T-cell (primary cell): ENCODE data around the gene PRDM16. TPM values are rescaled to one million over a fixed set of nuclear protein-coding genes. Genes with fewer than 3 reads are reported as not detected.

Experiments
- ATAC-seq, 4 experiments: fragments of 200-7000 bp in 3 of 4; fragments of 150-1000 bp in 1 of 4; cut with Tn5 transposase; replicated peaks in 1 of 4; 1 replicate in 3 of 4; 2 replicates in 1 of 4; pipeline ENCODE4 v1.10.0; 2021; ENCODE audit warnings: moderate library complexity in 3 of 4, mild to moderate bottlenecking in 2 of 4, moderate number of reproducible peaks in 1 of 4
- CTCF ChIA-PET, 2 donors: fragments of 300-600 bp; sonication (Branson Sonifier 250); formaldehyde crosslinking; loops; one replicate each; lab custom pipeline; 2022; ENCODE audit warnings: antibody characterized with exemption in 2 of 2; lab: Charles Lee
- POLR2A ChIA-PET, 2 donors: fragments of 300-600 bp; sonication (Branson Sonifier 250); formaldehyde crosslinking; loops; one replicate each; lab custom pipeline; 2022; ENCODE audit warnings: antibody characterized with exemption in 2 of 2; lab: Charles Lee
- DNase-seq, 35 experiments: peaks; one replicate each; pipeline versions ENCODE4 v3.0.0 to v3.0.0-alpha.2; 2013 to 2023
- H3K27ac ChIP-seq: one replicate; pipeline ENCODE4 v1.5.1; 2013; ENCODE audit warnings: low read length
- H3K27me3 ChIP-seq, 2 experiments: replicated peaks in 1 of 2; 1 replicate in 1 of 2; 2 replicates in 1 of 2; pipeline versions ENCODE4 v1.6.1 to v1.7.0; 2013; ENCODE audit warnings: low read length in 1 of 2, mixed read lengths in 1 of 2; ENCODE audit not compliant: control insufficient read depth in 2 of 2, insufficient read depth in 2 of 2; ENCODE audit errors: extremely low read depth in 1 of 2
- H3K36me3 ChIP-seq, 2 donors: 1 replicate in 1 of 2; 2 replicates in 1 of 2; pipeline versions ENCODE4 v1.6.1 to v1.7.0; 2013; ENCODE audit warnings: low read length in 1 of 2; ENCODE audit not compliant: control insufficient read depth in 2 of 2, insufficient read depth in 1 of 2; ENCODE audit errors: extremely low read depth in 1 of 2
- H3K4me1 ChIP-seq, 2 experiments: 1 replicate in 1 of 2; 2 replicates in 1 of 2; pipeline versions ENCODE4 v1.6.1 to v1.7.0; 2013; ENCODE audit warnings: low read length in 2 of 2, mixed read lengths in 1 of 2; ENCODE audit not compliant: insufficient read depth in 2 of 2, control insufficient read depth in 1 of 2; ENCODE audit errors: extremely low read depth in 1 of 2
- H3K4me3 ChIP-seq, 2 donors: 1 replicate in 1 of 2; 2 replicates in 1 of 2; pipeline versions ENCODE4 v1.5.1 to v1.7.0; 2013; ENCODE audit warnings: mild to moderate bottlenecking in 2 of 2, low read length in 1 of 2, moderate library complexity in 1 of 2; ENCODE audit not compliant: control insufficient read depth in 1 of 2; ENCODE audit errors: extremely low read depth in 1 of 2
- H3K9me3 ChIP-seq: 2 replicates; pipeline ENCODE4 v1.7.0; 2013
- H3K27ac Mint-ChIP-seq, 2 donors: one replicate each; pipeline ENCODE4 v1.8.0; 2020 to 2021; ENCODE audit warnings: mild to moderate bottlenecking in 2 of 2, mixed read lengths in 2 of 2
- H3K27me3 Mint-ChIP-seq, 2 donors: one replicate each; pipeline ENCODE4 v1.8.0; 2021 to 2022; ENCODE audit warnings: mixed read lengths in 2 of 2
- H3K36me3 Mint-ChIP-seq: one replicate; pipeline ENCODE4 v1.8.0; 2021; ENCODE audit warnings: mixed read lengths
- H3K4me1 Mint-ChIP-seq, 3 donors: one replicate each; pipeline ENCODE4 v1.8.0; 2020 to 2022; ENCODE audit warnings: mixed read lengths in 3 of 3, mild to moderate bottlenecking in 1 of 3
- H3K4me3 Mint-ChIP-seq, 3 donors: one replicate each; pipeline ENCODE4 v1.8.0; 2020 to 2022; ENCODE audit warnings: mild to moderate bottlenecking in 3 of 3, mixed read lengths in 3 of 3, moderate library complexity in 3 of 3
- H3K9me3 Mint-ChIP-seq, 3 donors: one replicate each; pipeline ENCODE4 v1.8.0; 2020 to 2022; ENCODE audit warnings: mixed read lengths in 3 of 3
- WGBS: methylation state at CpG from one replicate; pipeline ENCODE4 v1.1.5; 2013; ENCODE audit warnings: missing lambda C conversion rate; ENCODE audit not compliant: insufficient coverage; 5-methylcytosine and 5-hydroxymethylcytosine counted together
- total RNA-seq, 35 experiments: library from RNA in 6 of 35; stranded (reverse) in 6 of 35; fragments of 120-200 nt in 1 of 35; gene quantifications; one replicate each; pipeline versions ENCODE4 v1.2.1 to v1.2.4 and lab custom pipeline; 2013 to 2026

PRDM16 gene
- total RNA-seq, 5 donors from 2014 or later (not counting 1 experiment from before 2014, with no cell fraction given): 0.15 to 0.70 (median 0.24) TPM; not detected in 1

DNA sequence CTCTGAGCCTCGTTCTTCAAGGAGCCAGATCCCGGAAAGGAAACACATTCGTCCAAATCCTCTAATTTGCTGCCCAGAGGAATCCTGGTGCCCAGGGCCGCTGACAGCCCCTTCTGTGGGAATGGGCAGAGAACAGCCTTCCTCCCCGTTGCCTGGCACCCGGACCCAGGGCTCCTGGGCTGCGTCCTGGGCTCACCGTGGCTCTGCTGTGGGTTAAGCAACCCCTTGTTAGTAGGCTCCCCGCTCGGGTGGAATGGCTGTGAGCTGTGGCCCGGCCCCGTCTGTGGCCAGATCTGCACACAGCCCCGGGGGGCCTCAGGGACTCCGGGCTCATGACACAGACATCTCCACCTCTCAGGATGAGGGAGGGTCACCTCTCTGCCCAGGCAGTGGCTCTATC lies 262.6 kb downstream of the PRDM16 start:
- Mint-ChIP-seq H3K27ac (no peak overlapping the region), H3K4me3 (no peak overlapping the region), H3K4me1 (no peaks in the 10 kb centered on the region), H3K27me3 (peaks cover 5 to 10% of the 10 kb centered on the region in 2 donors), H3K36me3 (no peaks in the 10 kb centered on the region), H3K9me3 (no peaks in the 10 kb centered on the region)
- Histone ChIP-seq H3K36me3 (no peaks in the 10 kb centered on the region), H3K27me3 (peaks cover 0 to 51% of the 10 kb centered on the region in 2 experiments), H3K9me3 (no peaks in the 10 kb centered on the region), H3K4me1 (no peaks in the 10 kb centered on the region), H3K4me3 (no peak overlapping the region), H3K27ac (no peak overlapping the region)
- ATAC-seq: no peak
- 79% methylated on average over 10 of the region's 14 CpGs for WGBS
- ChIA-PET POLR2A (no interaction called here), CTCF (no interaction called here)
- no peak for DNase-seq

DNA sequence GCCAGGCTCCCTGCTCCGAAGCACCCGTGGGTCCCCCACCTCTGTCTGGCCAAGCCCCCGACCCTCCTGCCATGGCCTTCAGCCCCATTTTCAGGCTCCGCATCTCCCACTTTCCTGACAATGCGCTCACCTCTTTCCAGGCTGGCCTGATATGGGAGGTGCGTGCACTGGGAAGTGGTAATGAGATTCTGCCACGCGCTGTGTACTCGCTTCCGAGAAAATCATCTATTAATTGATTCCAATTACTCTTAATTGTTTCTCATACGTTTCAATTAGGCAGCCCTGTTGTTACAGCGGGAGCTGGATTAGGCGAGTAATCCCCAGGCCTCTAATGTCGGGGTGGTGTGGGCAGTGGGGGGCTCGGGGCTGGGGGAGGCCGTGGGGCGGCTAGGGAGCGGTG lies 263.0 kb downstream of the PRDM16 start:
- peaks cover 0 to 47% of the 10 kb centered on the region in 2 experiments for H3K27me3 ChIP-seq
- CTCF ChIA-PET: no interaction called here
- no peak overlapping the region for H3K4me3 Mint-ChIP-seq

DNA sequence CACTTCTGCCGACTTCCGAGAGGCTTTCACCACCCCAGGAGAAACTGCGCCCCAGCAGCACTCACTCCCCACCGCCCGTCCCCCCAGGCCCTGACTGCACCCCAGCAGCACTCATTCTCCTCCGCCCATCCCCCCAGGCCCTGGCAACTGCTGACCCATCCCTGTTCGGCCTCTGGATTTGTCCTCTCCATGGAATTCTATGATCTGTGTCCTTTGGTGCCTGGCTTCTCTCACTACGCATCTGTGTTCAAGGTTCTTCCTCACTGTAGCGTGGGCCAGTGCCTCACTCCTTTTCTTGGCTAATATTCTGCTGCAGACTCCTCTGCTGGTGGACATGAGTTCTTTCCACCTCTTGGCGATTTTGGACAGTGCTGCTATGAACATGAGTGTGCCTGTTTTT lies 263.7 kb downstream of the PRDM16 start:
- H3K36me3 ChIP-seq: no peaks in the 10 kb centered on the region
- H3K9me3 Mint-ChIP-seq: no peaks in the 10 kb centered on the region
- no peak overlapping the region for H3K4me3 ChIP-seq
- H3K27me3 Mint-ChIP-seq: peaks cover 5 to 8% of the 10 kb centered on the region in 2 donors
- H3K4me3 Mint-ChIP-seq: no peak overlapping the region
- H3K27ac Mint-ChIP-seq: no peak overlapping the region
- no peaks in the 10 kb centered on the region for H3K4me1 Mint-ChIP-seq
- ChIA-PET CTCF (no interaction called here), POLR2A (no interaction called here)
- ATAC-seq: no peak
- no peaks in the 10 kb centered on the region for H3K9me3 ChIP-seq
- H3K4me1 ChIP-seq: no peaks in the 10 kb centered on the region
- 86% methylated on average over 10 of the region's 10 CpGs for WGBS
- no peak for DNase-seq
- no peak overlapping the region for H3K27ac ChIP-seq
- no peaks in the 10 kb centered on the region for H3K36me3 Mint-ChIP-seq
- H3K27me3 ChIP-seq: peaks cover 0 to 42% of the 10 kb centered on the region in 2 experiments

More for the DNA sequence above, 263.0 kb downstream of the PRDM16 start:
- H3K36me3 Mint-ChIP-seq: no peaks in the 10 kb centered on the region
- no peak overlapping the region for H3K27ac Mint-ChIP-seq
- H3K4me3 ChIP-seq: no peak overlapping the region
- H3K27ac ChIP-seq: no peak overlapping the region
- POLR2A ChIA-PET: no interaction called here
- H3K4me1 ChIP-seq: no peaks in the 10 kb centered on the region
- ATAC-seq (no peak), DNase-seq (no peak)
- H3K4me1 Mint-ChIP-seq: no peaks in the 10 kb centered on the region
- 92% methylated on average over 2 of the region's 18 CpGs for WGBS
- H3K9me3 Mint-ChIP-seq: no peaks in the 10 kb centered on the region
- peaks cover 5 to 8% of the 10 kb centered on the region in 2 donors for H3K27me3 Mint-ChIP-seq
- H3K9me3 ChIP-seq: no peaks in the 10 kb centered on the region
- H3K36me3 ChIP-seq: no peaks in the 10 kb centered on the region

DNA sequence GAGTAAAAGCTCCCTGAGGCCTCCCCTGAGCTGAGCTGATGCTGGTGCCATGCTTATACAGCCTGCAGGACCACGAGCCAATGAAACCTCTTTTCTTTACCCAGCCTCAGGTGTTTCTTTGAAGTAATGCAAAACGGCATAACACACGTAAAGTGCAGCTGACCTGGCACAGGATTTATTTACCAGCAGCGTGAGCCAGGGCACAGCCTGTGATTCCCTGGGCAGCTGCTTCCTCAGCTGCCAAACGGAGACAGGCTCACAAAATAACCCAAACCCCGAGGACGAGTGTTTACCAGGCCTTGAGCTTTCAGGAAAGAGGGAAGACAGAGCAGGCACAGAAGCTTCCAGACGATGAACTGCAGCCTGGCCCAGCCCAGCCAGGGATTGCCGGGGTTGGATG lies 264.9 kb downstream of the PRDM16 start:
- Histone ChIP-seq H3K4me1 (no peaks in the 10 kb centered on the region), H3K27ac (no peak overlapping the region), H3K9me3 (no peaks in the 10 kb centered on the region), H3K36me3 (no peaks in the 10 kb centered on the region), H3K27me3 (peaks cover 0 to 43% of the 10 kb centered on the region in 2 experiments), H3K4me3 (no peak overlapping the region)
- no peak overlapping the region for H3K27ac Mint-ChIP-seq
- peaks cover 5 to 7% of the 10 kb centered on the region in 2 donors for H3K27me3 Mint-ChIP-seq
- H3K4me3 Mint-ChIP-seq: no peak overlapping the region
- CTCF ChIA-PET: no interaction called here
- H3K36me3 Mint-ChIP-seq: no peaks in the 10 kb centered on the region
- H3K4me1 Mint-ChIP-seq: no peaks in the 10 kb centered on the region
- H3K9me3 Mint-ChIP-seq: no peaks in the 10 kb centered on the region
- DNase-seq (no peak), ATAC-seq (no peak)
- POLR2A ChIA-PET: no interaction called here
- 71% methylated on average over 9 of the region's 9 CpGs for WGBS

DNA sequence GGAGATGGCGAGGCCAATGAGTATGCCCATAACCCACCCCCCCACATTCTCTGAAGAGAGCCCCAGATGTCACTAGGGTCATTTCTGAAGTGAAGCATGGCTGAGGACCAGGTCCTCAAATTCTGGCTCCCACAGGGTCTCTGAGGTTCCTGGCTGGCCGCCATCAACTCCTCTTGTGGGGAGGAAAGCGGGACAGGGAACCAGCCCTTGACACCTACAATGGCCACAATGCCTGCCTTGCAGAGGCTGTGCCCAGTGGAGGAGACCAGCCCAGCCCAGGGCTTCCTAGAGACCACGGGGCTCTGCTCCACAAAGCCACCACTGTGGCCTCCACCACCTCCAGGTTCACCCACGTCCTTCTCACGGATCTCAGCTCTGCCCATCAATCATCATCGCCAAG lies 265.4 kb downstream of the PRDM16 start:
- Mint-ChIP-seq H3K36me3 (no peaks in the 10 kb centered on the region), H3K4me1 (no peaks in the 10 kb centered on the region), H3K27me3 (peaks cover 5 to 7% of the 10 kb centered on the region in 2 donors), H3K9me3 (no peaks in the 10 kb centered on the region), H3K4me3 (no peak overlapping the region), H3K27ac (no peak overlapping the region)
- Histone ChIP-seq H3K27me3 (peaks cover 0 to 43% of the 10 kb centered on the region in 2 experiments), H3K9me3 (no peaks in the 10 kb centered on the region), H3K4me1 (no peaks in the 10 kb centered on the region), H3K4me3 (no peak overlapping the region), H3K36me3 (no peaks in the 10 kb centered on the region), H3K27ac (no peak overlapping the region)
- DNase-seq (no peak), ATAC-seq (no peak)
- POLR2A ChIA-PET: no interaction called here
- 73% methylated on average over 2 of the region's 7 CpGs for WGBS
- CTCF ChIA-PET: no interaction called here

DNA sequence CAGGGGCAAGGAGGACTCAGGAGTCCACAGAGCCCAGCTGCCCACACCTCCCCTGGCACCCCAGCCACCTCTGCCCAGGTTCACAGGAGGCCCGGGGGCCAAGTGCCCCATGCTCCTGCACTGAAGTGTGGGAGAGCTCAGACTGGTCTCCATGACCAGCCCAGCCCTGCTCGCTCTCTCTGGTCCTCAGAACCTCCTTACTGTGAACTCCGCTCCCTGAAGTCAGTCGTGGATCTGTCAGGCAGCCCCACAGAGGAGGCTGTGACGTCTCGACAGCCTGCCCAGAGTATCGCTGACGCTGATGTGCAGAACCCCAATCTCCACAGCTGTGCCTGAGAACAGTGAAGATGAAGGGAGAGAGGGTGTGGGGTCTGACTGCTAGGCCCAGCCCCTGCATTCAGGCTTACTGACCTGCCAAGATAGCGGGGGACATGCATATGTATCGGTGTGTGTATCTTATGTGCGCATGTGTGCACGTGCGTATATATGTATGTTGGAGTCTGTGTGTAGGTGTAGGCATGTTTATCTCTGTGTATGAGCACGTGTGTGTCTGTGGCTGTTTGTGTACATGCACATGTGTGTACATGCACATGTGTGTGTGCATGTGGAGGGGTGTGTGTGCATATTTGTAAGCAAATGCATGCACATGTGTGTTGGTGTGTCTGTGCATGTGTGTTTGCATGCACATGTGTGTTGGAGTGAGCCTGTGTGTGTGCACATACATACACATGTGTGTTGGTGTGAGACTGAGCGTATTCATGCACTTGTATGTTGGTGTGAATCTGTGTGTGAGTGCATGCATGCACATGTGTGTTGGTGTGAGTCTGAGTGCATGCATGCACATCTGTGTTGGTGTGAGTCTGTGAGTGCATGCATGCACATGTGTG lies 267.0 kb downstream of the PRDM16 start:
- CTCF ChIA-PET: no interaction called here
- H3K4me1 Mint-ChIP-seq: no peaks in the 10 kb centered on the region
- ATAC-seq: no peak

More for the DNA sequence above, 267.0 kb downstream of the PRDM16 start:
- Mint-ChIP-seq H3K27me3 (peaks cover 5 to 9% of the 10 kb centered on the region in 2 donors), H3K27ac (no peak overlapping the region), H3K9me3 (no peaks in the 10 kb centered on the region), H3K4me3 (no peak overlapping the region), H3K36me3 (no peaks in the 10 kb centered on the region)
- DNase-seq: no peak
- H3K4me1 ChIP-seq: no peaks in the 10 kb centered on the region
- no peaks in the 10 kb centered on the region for H3K36me3 ChIP-seq
- 86% methylated on average over 13 of the region's 15 CpGs for WGBS
- no peak overlapping the region for H3K4me3 ChIP-seq
- POLR2A ChIA-PET: no interaction called here
- peaks cover 0 to 47% of the 10 kb centered on the region in 2 experiments for H3K27me3 ChIP-seq
- H3K27ac ChIP-seq: no peak overlapping the region
- no peaks in the 10 kb centered on the region for H3K9me3 ChIP-seq
